ENCODE measurements around the gene TNIK.

- TF ChIP-seq, protein P1, sequence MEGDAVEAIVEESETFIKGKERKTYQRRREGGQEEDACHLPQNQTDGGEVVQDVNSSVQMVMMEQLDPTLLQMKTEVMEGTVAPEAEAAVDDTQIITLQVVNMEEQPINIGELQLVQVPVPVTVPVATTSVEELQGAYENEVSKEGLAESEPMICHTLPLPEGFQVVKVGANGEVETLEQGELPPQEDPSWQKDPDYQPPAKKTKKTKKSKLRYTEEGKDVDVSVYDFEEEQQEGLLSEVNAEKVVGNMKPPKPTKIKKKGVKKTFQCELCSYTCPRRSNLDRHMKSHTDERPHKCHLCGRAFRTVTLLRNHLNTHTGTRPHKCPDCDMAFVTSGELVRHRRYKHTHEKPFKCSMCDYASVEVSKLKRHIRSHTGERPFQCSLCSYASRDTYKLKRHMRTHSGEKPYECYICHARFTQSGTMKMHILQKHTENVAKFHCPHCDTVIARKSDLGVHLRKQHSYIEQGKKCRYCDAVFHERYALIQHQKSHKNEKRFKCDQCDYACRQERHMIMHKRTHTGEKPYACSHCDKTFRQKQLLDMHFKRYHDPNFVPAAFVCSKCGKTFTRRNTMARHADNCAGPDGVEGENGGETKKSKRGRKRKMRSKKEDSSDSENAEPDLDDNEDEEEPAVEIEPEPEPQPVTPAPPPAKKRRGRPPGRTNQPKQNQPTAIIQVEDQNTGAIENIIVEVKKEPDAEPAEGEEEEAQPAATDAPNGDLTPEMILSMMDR (conservative IDR thresholded peaks at IDR 0.05; ENCODE audit: low read depth, low read length), result no peak
- TF ChIP-seq POLR2A (IDR thresholded peaks at IDR 0.05; ENCODE audit: low read depth, low read length), result no peak
- no peak for TF ChIP-seq BHLHE40 (IDR thresholded peaks at IDR 0.05; ENCODE audit: low read depth, low read length)
- no peak for TF ChIP-seq MXI1 (IDR thresholded peaks at IDR 0.05; ENCODE audit: borderline replicate concordance, low read depth, low read length)
- no peak for TF ChIP-seq RAD21 (IDR thresholded peaks at IDR 0.05; ENCODE audit: low read length)
- TF ChIP-seq CEBPB (IDR thresholded peaks at IDR 0.05; ENCODE audit: low read depth, low read length), result no peak
Measured at GRCh38 chr3:171385086-171385485, 75.1 kb downstream of the TNIK start.

Data from IMR-90 (cell line).